HL-60 (cell line): ENCODE measurements around the gene IDH2.

Experiments
- CTCF ChIP-seq: IDR thresholded peaks from one replicate; pipeline ENCODE4 v1.5.1; 2011; ENCODE audit warnings: low read length, control low read depth, inconsistent platforms; ENCODE audit not compliant: insufficient read depth
- GABPA ChIP-seq: IDR thresholded peaks from 2 replicates; pipeline ENCODE4 v1.6.1; 2012; ENCODE audit warnings: low read depth
- POLR2AphosphoS5 ChIP-seq: IDR thresholded peaks from 2 replicates; pipeline ENCODE4 v1.6.1; 2012; ENCODE audit warnings: low read depth
- REST ChIP-seq: IDR thresholded peaks from 2 replicates; pipeline ENCODE4 v1.6.1; 2012; ENCODE audit warnings: low read depth; ENCODE audit not compliant: insufficient replicate concordance
- SPI1 ChIP-seq: IDR thresholded peaks from 2 replicates; pipeline ENCODE4 v1.6.1; 2012; ENCODE audit warnings: low read depth, mild to moderate bottlenecking, borderline replicate concordance

- TF ChIP-seq CTCF (no peak), POLR2AphosphoS5 (no peak), REST (no peak), SPI1 (no peak), GABPA (no peak)
Observed at GRCh38 chr15:90078965-90079364, 23.3 kb downstream of the IDH2 start.
